ENCODE measurements around the gene ATP5MG. TPM values are rescaled to one million over a fixed set of nuclear protein-coding genes. Genes with fewer than 3 reads are reported as not detected.

Gene ATP5MG
- total and polyA plus RNA-seq, 8 donors, result 98.5 to 312 (median 146) TPM

GRCh38 chr11:118379497-118379896, 21.9 kb upstream of the ATP5MG start:
- DNase-seq, result no peak
- intact Hi-C loops (cut with DNase I; ENCODE audit: low total_unique reads), result no loop called here
- H3K4me3 ChIP-seq, result no peak overlapping the region
- WGBS, 5 donors, result 85 to 98% (median 93%) methylated on average over 4 of the region's 4 CpGs
- no peaks in the 10 kb centered on the region for H3K9me3 ChIP-seq
- H3K4me1 ChIP-seq, result no peaks in the 10 kb centered on the region
- H3K27ac ChIP-seq, result no peak overlapping the region
- peaks cover 76 to 100% (median 99%) of the 10 kb centered on the region in 4 donors for H3K36me3 ChIP-seq
- no peak for TF ChIP-seq EP300 (IDR thresholded peaks at IDR 0.05)
- TF ChIP-seq POLR2A (IDR thresholded peaks at IDR 0.05), result no peak
- no peak for TF ChIP-seq CTCF (IDR thresholded peaks at IDR 0.05)
- no peak for TF ChIP-seq POLR2AphosphoS5 (IDR thresholded peaks at IDR 0.05)
- no peaks in the 10 kb centered on the region for H3K27me3 ChIP-seq

GRCh38 chr11:118380571-118380970, 20.8 kb upstream of the ATP5MG start:
- DNase-seq, result no peak
- no peak overlapping the region for H3K27ac ChIP-seq
- H3K4me1 ChIP-seq, result no peaks in the 10 kb centered on the region
- no peak overlapping the region for H3K4me3 ChIP-seq
- H3K36me3 ChIP-seq, result peaks cover 76 to 100% (median 99%) of the 10 kb centered on the region in 4 donors
- TF ChIP-seq EP300 (IDR thresholded peaks at IDR 0.05) (no peak), CTCF (IDR thresholded peaks at IDR 0.05) (no peak), POLR2AphosphoS5 (IDR thresholded peaks at IDR 0.05) (no peak), POLR2A (IDR thresholded peaks at IDR 0.05) (no peak)
- intact Hi-C loops (cut with DNase I; ENCODE audit: low total_unique reads), result no loop called here
- H3K9me3 ChIP-seq, result no peaks in the 10 kb centered on the region
- H3K27me3 ChIP-seq, result no peaks in the 10 kb centered on the region

GRCh38 chr11:118382954-118383353, 18.5 kb upstream of the ATP5MG start:
- Histone ChIP-seq H3K4me1 (no peaks in the 10 kb centered on the region), H3K9me3 (no peaks in the 10 kb centered on the region), H3K4me3 (no peak overlapping the region), H3K27me3 (no peaks in the 10 kb centered on the region), H3K27ac (no peak overlapping the region), H3K36me3 (peaks cover 83 to 100% (median 100%) of the 10 kb centered on the region in 4 donors)
- TF ChIP-seq EP300 (IDR thresholded peaks at IDR 0.05), result no peak
- TF ChIP-seq POLR2A (IDR thresholded peaks at IDR 0.05), result no peak
- TF ChIP-seq CTCF (IDR thresholded peaks at IDR 0.05), result no peak
- no peak for TF ChIP-seq POLR2AphosphoS5 (IDR thresholded peaks at IDR 0.05)
- WGBS, 5 donors, result 90 to 98% (median 94%) methylated on average over 3 of the region's 3 CpGs
- no peak for DNase-seq
- intact Hi-C loops (cut with DNase I; ENCODE audit: low total_unique reads), result no loop called here

GRCh38 chr11:118383657-118384056, 17.7 kb upstream of the ATP5MG start:
- no peaks in the 10 kb centered on the region for H3K4me1 ChIP-seq
- no peaks in the 10 kb centered on the region for H3K27me3 ChIP-seq
- TF ChIP-seq EP300 (IDR thresholded peaks at IDR 0.05) (no peak), POLR2AphosphoS5 (IDR thresholded peaks at IDR 0.05) (no peak), POLR2A (IDR thresholded peaks at IDR 0.05) (no peak), CTCF (IDR thresholded peaks at IDR 0.05) (no peak)
- H3K4me3 ChIP-seq, result no peak overlapping the region
- intact Hi-C loops (cut with DNase I; ENCODE audit: low total_unique reads), result no loop called here
- no peak for DNase-seq
- H3K27ac ChIP-seq, result no peak overlapping the region
- peaks cover 79 to 100% (median 100%) of the 10 kb centered on the region in 4 donors for H3K36me3 ChIP-seq
- WGBS, 5 donors, result 93 to 98% (median 96%) methylated on average over 3 of the region's 3 CpGs
- no peaks in the 10 kb centered on the region for H3K9me3 ChIP-seq

Data from stomach (tissue), 9 donors.